Spleen (tissue), 7 donors: ENCODE results near the gene LITAF.
"Not testable (repeated sequence)": the region's sequence is repeated elsewhere in the genome, so short reads cannot be mapped to it uniquely, and the experiment has no call there.

ENCODE experiments used
- CTCF ChIP-seq, 11 experiments: fragments of 200-600 bp in 7 of 11; fragments of 450-650 bp in 4 of 11; sonication (generic) in 4 of 11; IDR thresholded peaks in 8 of 11; conservative IDR thresholded peaks in 3 of 11; 1 replicate in 7 of 11; 2 replicates in 4 of 11; pipeline versions ENCODE4 v1.4.0 to v1.8.0; 2016 to 2021; ENCODE audit warnings: antibody characterized with exemption in 11 of 11, inconsistent platforms in 4 of 11, mild to moderate bottlenecking in 1 of 11
- POLR2A ChIP-seq, 3 donors: fragments of 450-650 bp; IDR thresholded peaks; one replicate each; pipeline ENCODE4 v1.5.1; 2017; ENCODE audit warnings: antibody characterized with exemption in 3 of 3, mild to moderate bottlenecking in 1 of 3
- POLR2AphosphoS5 ChIP-seq, 3 donors: sonication (generic); formaldehyde crosslinking; IDR thresholded peaks; one replicate each; pipeline ENCODE4 v1.5.1; 2017; ENCODE audit warnings: antibody characterized with exemption in 3 of 3
- donor health status: DM: no; HTN: no; CAD: no; lungs with moderate emphysema.
- donor health status: DM: no; HTN: no; CAD: no.
- donor health status: DM: no; HTN: no; CAD: no.

DNA sequence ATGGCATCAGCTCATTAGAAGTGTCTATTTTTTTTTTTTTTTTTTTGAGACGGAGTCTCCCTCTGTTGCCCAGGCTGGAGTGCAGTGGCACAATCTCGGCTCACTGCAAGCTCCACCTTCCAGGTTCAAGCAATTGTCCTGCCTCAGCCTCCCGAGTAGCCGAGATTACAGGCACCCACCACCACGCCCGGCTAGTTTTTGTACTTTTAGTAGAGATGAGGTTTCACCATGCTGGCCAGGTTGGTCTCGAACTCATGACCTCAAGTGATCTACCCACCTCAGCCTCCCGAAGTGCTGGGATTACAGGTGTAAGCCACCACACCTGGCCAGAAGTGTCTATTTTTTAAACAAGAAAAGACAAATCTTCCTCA lies 9.4 kb downstream of the LITAF start:
- not testable (repeated sequence) for TF ChIP-seq POLR2AphosphoS5 (IDR thresholded peaks at IDR 0.05); CTCF (IDR thresholded peaks at IDR 0.05 in 8 of 11, conservative IDR thresholded peaks at IDR 0.05 in 3 of 11); POLR2A (IDR thresholded peaks at IDR 0.05)
